Right lobe of liver (tissue), 4 donors: ENCODE results near the gene CEACAM8.

Experiments
- POLR2A ChIP-seq: fragments of 450-650 bp; IDR thresholded peaks from one replicate; pipeline ENCODE4 v1.6.1; 2017; ENCODE audit warnings: antibody characterized with exemption, mild to moderate bottlenecking
- TF ChIP-seq, protein P1 (sequence below), 4 donors: fragments of 200-600 bp in 3 of 4; fragments of 450-650 bp in 1 of 4; IDR thresholded peaks; one replicate each; pipeline versions ENCODE4 v1.5.1 to v1.8.0; 2016 to 2022; ENCODE audit warnings: antibody characterized with exemption in 4 of 4, mild to moderate bottlenecking in 2 of 4
- donor health status: DM: no; HTN: no; CAD: no.
- donor health status: DM: no; HTN: no; CAD: no.
- donor health status: DM: no; HTN: yes; CAD: no.

DNA sequence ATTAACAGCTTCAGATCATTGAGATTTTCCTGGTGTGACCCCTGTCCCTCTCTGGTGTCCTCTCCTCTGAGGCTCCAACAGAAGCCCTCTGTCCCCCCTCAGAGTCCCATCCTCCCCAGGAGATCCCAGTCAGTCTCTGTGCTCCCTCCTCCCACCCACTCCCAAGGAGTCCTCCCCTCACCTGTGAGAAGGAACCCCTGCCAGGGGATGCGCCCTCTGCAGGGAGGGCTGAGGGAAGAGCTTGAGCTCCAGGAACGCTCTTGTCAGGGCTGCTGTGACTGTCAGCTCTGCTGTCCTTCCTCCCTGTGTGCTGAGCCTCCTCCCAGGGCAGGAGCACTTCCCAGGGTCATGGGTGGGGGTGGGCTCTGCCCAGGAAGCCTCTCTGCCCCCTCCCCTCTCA, 33.2 kb downstream of the CEACAM8 start:
- TF ChIP-seq, protein P1, sequence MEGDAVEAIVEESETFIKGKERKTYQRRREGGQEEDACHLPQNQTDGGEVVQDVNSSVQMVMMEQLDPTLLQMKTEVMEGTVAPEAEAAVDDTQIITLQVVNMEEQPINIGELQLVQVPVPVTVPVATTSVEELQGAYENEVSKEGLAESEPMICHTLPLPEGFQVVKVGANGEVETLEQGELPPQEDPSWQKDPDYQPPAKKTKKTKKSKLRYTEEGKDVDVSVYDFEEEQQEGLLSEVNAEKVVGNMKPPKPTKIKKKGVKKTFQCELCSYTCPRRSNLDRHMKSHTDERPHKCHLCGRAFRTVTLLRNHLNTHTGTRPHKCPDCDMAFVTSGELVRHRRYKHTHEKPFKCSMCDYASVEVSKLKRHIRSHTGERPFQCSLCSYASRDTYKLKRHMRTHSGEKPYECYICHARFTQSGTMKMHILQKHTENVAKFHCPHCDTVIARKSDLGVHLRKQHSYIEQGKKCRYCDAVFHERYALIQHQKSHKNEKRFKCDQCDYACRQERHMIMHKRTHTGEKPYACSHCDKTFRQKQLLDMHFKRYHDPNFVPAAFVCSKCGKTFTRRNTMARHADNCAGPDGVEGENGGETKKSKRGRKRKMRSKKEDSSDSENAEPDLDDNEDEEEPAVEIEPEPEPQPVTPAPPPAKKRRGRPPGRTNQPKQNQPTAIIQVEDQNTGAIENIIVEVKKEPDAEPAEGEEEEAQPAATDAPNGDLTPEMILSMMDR (IDR thresholded peaks at IDR 0.05): no peak
- TF ChIP-seq POLR2A: no peak
